Heart left ventricle (tissue), 16 donors: ENCODE data around the gene SH3YL1. TPM values are rescaled to one million over a fixed set of nuclear protein-coding genes. Genes with fewer than 3 reads are reported as not detected.

Experiments
- ATAC-seq, 4 donors: fragments of 200-7000 bp; cut with Tn5 transposase; one replicate each; pipeline ENCODE4 v1.9.1; 2020 to 2022; ENCODE audit warnings: moderate library complexity in 4 of 4, mild to moderate bottlenecking in 3 of 4, moderate number of reproducible peaks in 1 of 4
- DNase-seq, 5 donors: peaks; one replicate each; pipeline ENCODE4 v3.0.0-alpha.2; 2020
- H3K27ac ChIP-seq, 12 donors: fragments of 200-600 bp; sonication (generic) in 4 of 12; one replicate each; pipeline versions ENCODE4 v1.5.0 to v1.8.0; 2016 to 2022; ENCODE audit warnings: mild to moderate bottlenecking in 2 of 12
- H3K27me3 ChIP-seq, 9 donors: fragments of 200-600 bp; sonication (generic) in 2 of 9; one replicate each; pipeline versions ENCODE4 v1.5.1 to v1.8.0; 2016 to 2022; ENCODE audit warnings: mild to moderate bottlenecking in 3 of 9
- H3K36me3 ChIP-seq, 9 donors: fragments of 200-600 bp; sonication (generic) in 2 of 9; one replicate each; pipeline versions ENCODE4 v1.5.0 to v1.8.0; 2018 to 2022; ENCODE audit warnings: mild to moderate bottlenecking in 2 of 9
- H3K4me1 ChIP-seq, 12 donors: fragments of 200-600 bp; sonication (generic) in 4 of 12; one replicate each; pipeline versions ENCODE4 v1.5.0 to v1.8.0; 2016 to 2022; ENCODE audit warnings: mild to moderate bottlenecking in 3 of 12
- H3K4me3 ChIP-seq, 12 donors: fragments of 200-600 bp; sonication (generic) in 4 of 12; one replicate each; pipeline versions ENCODE4 v1.5.0 to v1.8.0; 2017 to 2022; ENCODE audit warnings: mild to moderate bottlenecking in 9 of 12, moderate library complexity in 4 of 12
- H3K9me3 ChIP-seq, 12 donors: fragments of 200-600 bp; sonication (generic) in 4 of 12; one replicate each; pipeline versions ENCODE4 v1.5.0 to v1.8.0; 2016 to 2022; ENCODE audit warnings: mild to moderate bottlenecking in 1 of 12
- POLR2A ChIP-seq, 2 donors: fragments of 450-650 bp; IDR thresholded peaks; one replicate each; pipeline ENCODE4 v1.6.1; 2017; ENCODE audit warnings: antibody characterized with exemption in 2 of 2, mild to moderate bottlenecking in 2 of 2, moderate library complexity in 2 of 2
- WGBS, 4 donors: extraction: QIAGEN DNeasy Blood & Tissue Kit in 2 of 4; methylation state at CpG; one replicate each; pipeline versions ENCODE4 v1.1.5 to v1.1.7; 2013 to 2018; 5-methylcytosine and 5-hydroxymethylcytosine counted together
- intact Hi-C, 10 donors: fragments of 100-400 bp; cut with DNase I; formaldehyde crosslinking; loops; one replicate each; pipeline versions ENCODE4 v1.11.1 to v1.14.2; 2022
- polyA plus RNA-seq, 2 donors: library from polyadenylated mRNA; stranded (reverse); fragments of 200-250 nt; gene quantifications; one replicate each; pipeline ENCODE4 v1.2.3, GENCODE V29; 2013
- total RNA-seq, 9 donors: library from RNA; depleted of rRNA in 2 of 9; stranded (reverse); fragments of >200 nt in 2 of 9; fragmentation: NEBNext Ultra II Directional in 3 of 9; extraction: Animal tissue kit (Norgen Biotek cat#: 25700) in 3 of 9; gene quantifications; one replicate each; pipeline versions ENCODE4 v1.1.0 to v1.2.4, GENCODE V29; 2016 to 2023
- TF ChIP-seq, protein P1 (sequence below), 12 donors: fragments of 200-600 bp; sonication (generic) in 4 of 12; IDR thresholded peaks; one replicate each; pipeline versions ENCODE4 v1.5.0 to v1.8.0; 2018 to 2022; ENCODE audit warnings: antibody characterized with exemption in 12 of 12, mild to moderate bottlenecking in 5 of 12
- donor health status: ischemic (EF 13 %, LVEDD 7.1; RV severe dilation, severe dysfunction).
- donor health status: healthy with polysubstance abuse.
- donor health status: DM: no; HTN: yes; CAD: no.
- donor health status: DM: no; HTN: no; CAD: no.
- donor health status: ischemic (EF 25% LVEDD 6.9; RV normal size, moderate dysfunction).
- donor health status: ischemic (EF 25% LVEDD 5.7; RV mildly dilated, moderate dysfunction).
- donor health status: healthy.
- donor health status: DM: yes; HTN: yes; CAD: no.
- donor health status: ischemic (EF 35%, LVEDD 5.7; RV mildly dilated, moderate dysfunction).
- donor health status: nonischemic (EF 11% LVEDD 7.7; RV severe dilation, severe dysfunction).
- donor health status: DM: yes; HTN: yes; CAD: no.
- donor health status: PGD.
- donor health status: ischemic (EF 29% LVEDD 5.4; RV normal size, mild dysfunction).
- donor health status: nonischemic (EF 23%, LVEDD 6.1; RV moderate dilation, normal function).

SH3YL1 gene
- total and polyA plus RNA-seq, 11 donors, result 4.9 to 16.4 (median 10.5) TPM

DNA sequence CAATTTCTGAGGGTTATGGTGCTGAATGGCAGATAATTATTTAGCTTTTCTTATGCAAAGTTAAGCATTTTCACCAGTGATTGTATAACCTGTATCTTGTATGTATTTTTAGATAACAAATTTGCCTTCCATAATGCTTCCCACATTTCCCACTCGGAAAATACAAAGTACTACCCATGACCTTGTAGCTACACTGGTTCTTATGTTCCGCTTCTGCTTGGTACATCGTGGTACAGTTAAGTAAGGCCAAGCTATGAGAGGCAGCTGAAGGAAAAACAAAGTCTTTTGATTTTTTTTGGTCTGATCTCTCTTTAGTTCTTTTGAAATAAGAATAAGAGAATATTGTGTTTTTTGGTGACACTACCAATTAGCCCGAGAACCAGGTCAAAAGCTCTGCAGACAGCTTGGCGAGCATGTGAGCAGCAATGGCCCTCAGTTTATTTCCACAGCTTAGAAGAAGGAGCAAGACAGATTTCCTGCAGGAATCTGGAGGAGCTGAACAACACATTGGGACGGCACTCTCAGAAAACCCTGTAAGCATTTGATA is 26.8 kb downstream of the SH3YL1 start:
- no peak overlapping the region for H3K27ac ChIP-seq
- no peak for TF ChIP-seq POLR2A (IDR thresholded peaks at IDR 0.05)
- TF ChIP-seq, protein P1, sequence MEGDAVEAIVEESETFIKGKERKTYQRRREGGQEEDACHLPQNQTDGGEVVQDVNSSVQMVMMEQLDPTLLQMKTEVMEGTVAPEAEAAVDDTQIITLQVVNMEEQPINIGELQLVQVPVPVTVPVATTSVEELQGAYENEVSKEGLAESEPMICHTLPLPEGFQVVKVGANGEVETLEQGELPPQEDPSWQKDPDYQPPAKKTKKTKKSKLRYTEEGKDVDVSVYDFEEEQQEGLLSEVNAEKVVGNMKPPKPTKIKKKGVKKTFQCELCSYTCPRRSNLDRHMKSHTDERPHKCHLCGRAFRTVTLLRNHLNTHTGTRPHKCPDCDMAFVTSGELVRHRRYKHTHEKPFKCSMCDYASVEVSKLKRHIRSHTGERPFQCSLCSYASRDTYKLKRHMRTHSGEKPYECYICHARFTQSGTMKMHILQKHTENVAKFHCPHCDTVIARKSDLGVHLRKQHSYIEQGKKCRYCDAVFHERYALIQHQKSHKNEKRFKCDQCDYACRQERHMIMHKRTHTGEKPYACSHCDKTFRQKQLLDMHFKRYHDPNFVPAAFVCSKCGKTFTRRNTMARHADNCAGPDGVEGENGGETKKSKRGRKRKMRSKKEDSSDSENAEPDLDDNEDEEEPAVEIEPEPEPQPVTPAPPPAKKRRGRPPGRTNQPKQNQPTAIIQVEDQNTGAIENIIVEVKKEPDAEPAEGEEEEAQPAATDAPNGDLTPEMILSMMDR (IDR thresholded peaks at IDR 0.05), result no peak
- intact Hi-C loops, result no loop called here
- DNase-seq (no peak), ATAC-seq (no peak)
- no peaks in the 10 kb centered on the region for H3K27me3 ChIP-seq
- no peak overlapping the region for H3K4me3 ChIP-seq
- no peaks in the 10 kb centered on the region for H3K4me1 ChIP-seq
- WGBS, 4 donors, result 95 to 97% (median 95%) methylated on average over 6 of the region's 6 CpGs
- H3K36me3 ChIP-seq, result peaks cover 0 to 42% (median 6%) of the 10 kb centered on the region in 9 donors
- peaks cover 0 to 2% (median 0%) of the 10 kb centered on the region in 12 donors for H3K9me3 ChIP-seq

GRCh38 chr2:234421-234820 is 29.4 kb downstream of the SH3YL1 start:
- intact Hi-C loops, result no loop called here
- TF ChIP-seq, protein P1 (IDR thresholded peaks at IDR 0.05), result no peak
- TF ChIP-seq POLR2A (IDR thresholded peaks at IDR 0.05), result no peak
- no peaks in the 10 kb centered on the region for H3K27me3 ChIP-seq
- H3K4me1 ChIP-seq, result no peaks in the 10 kb centered on the region
- H3K4me3 ChIP-seq, result no peak overlapping the region
- H3K36me3 ChIP-seq, result peaks cover 0 to 61% (median 19%) of the 10 kb centered on the region in 9 donors
- no peak for ATAC-seq
- 92 to 97% (median 93%) methylated on average over 4 of the region's 4 CpGs for WGBS, 4 donors
- H3K9me3 ChIP-seq, result no peaks in the 10 kb centered on the region
- DNase-seq, result no peak
- no peak overlapping the region for H3K27ac ChIP-seq

DNA sequence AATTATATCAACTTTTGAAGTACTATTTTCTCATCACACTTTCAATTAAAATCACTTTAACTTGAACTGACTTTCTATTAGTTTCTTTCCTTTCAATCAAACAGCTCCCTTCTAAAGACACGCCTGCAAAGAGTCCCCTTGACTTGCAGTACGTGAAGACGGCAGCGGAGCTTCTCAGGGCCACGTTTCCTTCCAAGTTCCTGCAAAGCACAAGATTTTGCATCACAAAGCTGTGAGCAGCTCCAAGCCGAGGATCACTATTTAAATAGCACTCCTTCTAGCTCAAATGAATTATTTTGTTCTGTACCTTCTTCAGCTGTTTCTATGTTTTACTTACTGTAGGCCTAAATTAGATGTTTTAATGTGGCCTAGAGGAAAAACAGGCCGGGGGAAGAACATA is 30.8 kb downstream of the SH3YL1 start:
- intact Hi-C loops, result no loop called here
- Histone ChIP-seq H3K4me1 (no peaks in the 10 kb centered on the region), H3K27ac (no peak overlapping the region), H3K36me3 (peaks cover 0 to 68% (median 29%) of the 10 kb centered on the region in 9 donors), H3K27me3 (no peaks in the 10 kb centered on the region), H3K4me3 (no peak overlapping the region), H3K9me3 (no peaks in the 10 kb centered on the region)
- TF ChIP-seq POLR2A (IDR thresholded peaks at IDR 0.05), result no peak
- TF ChIP-seq, protein P1 (IDR thresholded peaks at IDR 0.05), result no peak
- 78 to 85% (median 85%) methylated on average over 7 of the region's 7 CpGs for WGBS, 4 donors
- ATAC-seq, result no peak
- DNase-seq, result no peak

DNA sequence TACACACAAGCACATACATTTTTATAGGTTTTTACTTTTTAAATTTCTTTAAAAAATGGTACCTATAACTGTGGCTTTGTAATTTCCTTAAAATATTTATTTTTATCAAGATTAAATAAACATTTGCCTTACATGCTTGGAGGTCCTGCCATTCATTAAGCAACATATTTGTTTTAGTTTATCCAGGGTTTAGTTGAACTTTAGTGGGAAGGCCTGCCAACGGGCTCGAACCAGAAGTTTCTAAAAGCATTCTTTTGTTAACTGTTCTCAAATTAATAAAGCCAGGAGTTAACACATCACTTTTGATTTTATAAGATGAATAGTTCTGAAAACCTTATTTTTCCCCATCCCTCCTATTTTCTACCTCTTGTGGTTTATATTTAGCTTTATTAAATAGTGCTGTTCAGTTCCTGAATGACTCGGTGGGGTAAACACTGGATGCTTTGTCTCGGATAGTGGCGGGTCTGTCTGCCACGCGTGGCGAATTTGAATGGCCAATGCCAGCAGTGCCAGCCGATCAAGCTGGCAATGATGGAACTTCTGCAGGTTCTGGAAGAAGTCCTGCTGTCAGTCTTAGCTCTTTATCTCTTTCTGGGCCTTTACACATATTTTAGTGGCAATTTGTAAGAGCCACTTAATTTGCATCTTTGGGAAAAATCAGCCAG is 32.2 kb downstream of the SH3YL1 start:
- H3K36me3 ChIP-seq, result peaks cover 0 to 72% (median 35%) of the 10 kb centered on the region in 9 donors
- WGBS, 4 donors, result 81 to 95% (median 87%) methylated on average over 9 of the region's 9 CpGs
- no peaks in the 10 kb centered on the region for H3K27me3 ChIP-seq
- no peak overlapping the region for H3K27ac ChIP-seq
- TF ChIP-seq, protein P1 (IDR thresholded peaks at IDR 0.05), result no peak
- DNase-seq, result no peak
- H3K4me1 ChIP-seq, result no peaks in the 10 kb centered on the region
- intact Hi-C loops, result no loop called here
- no peaks in the 10 kb centered on the region for H3K9me3 ChIP-seq
- no peak overlapping the region for H3K4me3 ChIP-seq
- no peak for ATAC-seq
